HepG2 (cell line): ENCODE data around the gene TARP.

Experiments used
- CBX5 ChIP-seq: sonication (generic); formaldehyde crosslinking; IDR thresholded peaks from 2 replicates; pipeline ENCODE4 v1.4.0; 2020; ENCODE audit warnings: missing genetic modification reagents, borderline replicate concordance
- IKZF1 ChIP-seq: fragments of 450-650 bp; IDR thresholded peaks from 2 replicates; pipeline ENCODE4 v1.7.1; 2016
- NR2F2 ChIP-seq: IDR thresholded peaks from 2 replicates; pipeline ENCODE4 v1.6.1; 2012; ENCODE audit warnings: low read depth, inconsistent platforms, borderline replicate concordance
- ZFP36 ChIP-seq: fragments of 150-350 bp; IDR thresholded peaks from 2 replicates; pipeline ENCODE4 v1.6.1; 2018; ENCODE audit warnings: borderline replicate concordance, low read length, low read depth; ENCODE audit not compliant: partially characterized antibody

DNA sequence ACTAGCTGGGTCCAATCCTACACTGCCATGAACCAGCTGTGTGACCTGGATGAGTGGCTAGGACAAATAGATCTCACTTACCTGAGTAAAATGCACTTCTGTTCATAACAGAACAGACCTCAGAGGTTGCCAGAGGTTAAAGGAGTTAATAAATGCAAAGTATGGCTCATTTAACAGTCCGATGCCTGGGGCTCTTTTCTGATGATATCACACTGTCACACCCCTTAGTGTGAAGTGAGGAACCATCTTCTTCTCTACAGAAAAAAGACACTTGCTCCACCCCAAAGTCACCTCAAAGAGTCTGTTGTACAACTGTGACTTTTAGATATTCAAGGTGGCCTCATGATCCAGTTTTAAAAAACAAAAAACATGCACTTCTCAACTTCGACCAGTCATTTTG lies 21.5 kb upstream of the TARP start:
- TF ChIP-seq NR2F2 (no peak), ZFP36 (no peak), IKZF1 (no peak), CBX5 (CRISPR knock-in tag) (no peak)
